HL-60/S4 (cell line): ENCODE data around the gene LMO4.

Source experiments
- in situ Hi-C: fragments of 300-500 bp; cut with MboI; formaldehyde crosslinking; loops from 2 replicates; pipeline ENCODE4 v1.14.3; 2022; ENCODE audit warnings: low sequenced_read_pairs

LMO4 gene, protein sequence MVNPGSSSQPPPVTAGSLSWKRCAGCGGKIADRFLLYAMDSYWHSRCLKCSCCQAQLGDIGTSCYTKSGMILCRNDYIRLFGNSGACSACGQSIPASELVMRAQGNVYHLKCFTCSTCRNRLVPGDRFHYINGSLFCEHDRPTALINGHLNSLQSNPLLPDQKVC

DNA sequence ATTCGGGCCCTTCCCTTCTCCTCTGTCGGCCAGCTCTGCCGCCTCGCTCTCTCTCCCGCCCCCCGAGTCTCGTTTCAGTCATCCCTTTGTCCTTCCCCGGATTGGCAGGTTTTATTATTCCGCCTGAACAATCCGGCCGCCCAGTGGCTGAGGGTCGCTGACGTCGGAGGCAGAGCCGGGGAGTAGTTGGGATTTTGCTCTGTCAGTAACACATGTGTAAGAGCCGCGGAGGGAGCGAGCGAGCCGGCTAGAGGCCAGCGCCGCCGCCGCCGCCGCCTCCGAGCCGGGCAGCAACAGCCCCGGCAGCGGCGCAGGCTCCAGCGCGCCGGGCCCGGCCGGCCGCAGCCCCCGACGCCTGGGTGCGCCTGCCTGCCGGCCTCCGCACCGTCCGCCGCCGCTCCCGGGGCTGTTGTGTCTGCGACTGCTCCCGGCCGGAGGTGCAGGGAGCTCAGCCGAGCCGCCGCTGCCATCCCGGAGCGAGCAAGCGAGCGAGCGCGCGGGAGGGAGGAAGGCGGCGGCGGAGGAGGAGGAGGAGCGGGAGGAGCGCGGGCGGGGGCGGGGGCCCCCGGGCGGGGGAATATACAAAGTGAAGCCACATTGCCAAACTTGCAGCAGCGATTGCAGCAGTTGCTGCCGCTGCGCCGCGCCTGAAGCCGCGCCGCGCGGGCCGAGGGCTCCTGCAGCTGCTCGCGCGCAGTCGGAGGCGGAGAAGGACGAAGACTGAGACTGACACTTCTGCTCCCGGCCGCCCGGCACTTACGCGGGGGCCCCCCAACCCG lies at the start of gene LMO4:
TSS of gene LMO4 (plus strand) at position 609 of the 779 bp plus-strand sequence. CDS start 3,136 bp downstream, outside the sequence.
- in situ Hi-C loops, result no loop called here

DNA sequence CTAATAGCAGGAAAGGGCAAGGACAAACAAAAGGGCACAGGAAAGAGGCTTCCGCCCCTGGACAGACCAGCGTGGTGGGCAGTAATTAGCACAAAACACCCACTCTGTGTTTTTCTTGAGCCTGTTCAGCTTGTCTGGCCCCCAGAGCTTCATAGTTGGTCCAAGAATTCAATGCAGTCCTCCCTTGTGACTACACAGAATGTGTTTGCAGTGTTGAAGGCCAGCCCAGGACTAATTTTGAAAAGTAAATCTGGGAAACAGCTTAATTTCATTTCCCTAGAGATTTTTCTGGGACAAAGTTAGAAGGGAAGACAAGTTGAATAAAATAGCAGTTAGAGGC lies 49.2 kb upstream of the LMO4 start:
- in situ Hi-C loops, result loop anchor here (25.0 kb wide), 1 partner anchor 683 kb away; no protein-coding TSS in a partner anchor

DNA sequence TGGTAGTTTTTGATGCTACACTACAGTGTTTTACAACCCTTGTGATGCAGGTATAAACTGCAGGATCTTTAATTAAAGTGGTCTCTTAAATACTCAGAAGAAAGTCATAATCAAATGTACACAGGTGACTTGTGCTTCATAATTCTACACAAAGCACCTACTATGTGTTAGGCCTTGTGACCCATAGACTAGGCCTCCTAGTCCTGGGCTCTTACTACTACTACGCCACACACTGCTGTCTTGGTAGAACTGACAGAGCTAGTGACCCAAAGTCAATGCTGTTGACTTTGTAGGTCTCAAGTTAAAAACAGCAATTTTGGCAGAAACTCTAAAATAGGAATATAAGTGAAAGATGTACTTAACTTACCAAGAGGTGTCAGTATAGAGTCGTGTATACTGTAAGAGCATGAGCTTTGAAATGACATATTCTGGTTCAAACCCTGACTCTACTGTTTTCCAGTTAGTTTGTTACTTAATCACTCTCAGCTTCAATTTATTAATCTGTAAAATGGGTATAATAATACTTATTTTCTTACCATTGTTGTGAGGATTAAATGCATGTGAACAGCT lies 48.6 kb upstream of the LMO4 start:
- in situ Hi-C loops, result loop anchor here (25.0 kb wide), 1 partner anchor 682 kb away; no protein-coding TSS in a partner anchor

DNA sequence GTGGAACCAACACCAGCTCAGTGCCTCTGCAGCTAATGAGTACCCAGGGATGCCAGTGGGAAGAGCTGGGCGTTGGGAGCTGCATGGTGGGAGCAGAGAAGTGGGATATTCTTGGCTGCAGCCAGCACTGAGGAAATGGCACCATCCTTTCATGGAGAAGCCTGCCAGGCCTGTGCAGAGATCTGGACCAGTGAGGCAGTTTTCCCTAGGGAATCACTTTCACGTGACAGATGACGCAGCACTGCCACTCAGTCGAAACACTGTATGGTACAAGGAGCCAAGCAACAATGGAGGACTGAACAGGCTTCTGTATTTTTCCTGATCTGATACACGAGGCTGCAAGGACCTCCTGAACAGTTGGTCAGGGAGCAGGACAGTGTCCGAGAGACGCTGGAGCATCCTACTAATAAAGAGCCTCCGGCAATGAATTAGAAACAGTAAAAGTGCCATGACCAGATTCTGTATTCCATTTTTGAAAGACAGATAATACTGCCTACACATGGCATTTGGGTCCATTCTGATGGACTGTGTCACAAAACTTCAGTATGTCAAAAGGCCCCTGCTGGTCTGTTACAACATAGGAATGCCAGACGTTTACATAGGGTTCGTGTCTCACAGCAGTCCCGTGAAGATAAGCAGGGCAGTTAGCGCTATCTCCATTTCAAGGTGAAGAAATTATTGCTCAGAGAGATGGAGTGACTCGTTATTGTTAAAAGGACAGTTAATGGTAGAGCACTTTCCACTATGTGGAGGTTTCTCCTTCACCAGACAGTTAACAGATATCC lies 44.0 kb upstream of the LMO4 start:
- in situ Hi-C loops, result loop anchor here (25.0 kb wide), 1 partner anchor 678 kb away; no protein-coding TSS in a partner anchor

DNA sequence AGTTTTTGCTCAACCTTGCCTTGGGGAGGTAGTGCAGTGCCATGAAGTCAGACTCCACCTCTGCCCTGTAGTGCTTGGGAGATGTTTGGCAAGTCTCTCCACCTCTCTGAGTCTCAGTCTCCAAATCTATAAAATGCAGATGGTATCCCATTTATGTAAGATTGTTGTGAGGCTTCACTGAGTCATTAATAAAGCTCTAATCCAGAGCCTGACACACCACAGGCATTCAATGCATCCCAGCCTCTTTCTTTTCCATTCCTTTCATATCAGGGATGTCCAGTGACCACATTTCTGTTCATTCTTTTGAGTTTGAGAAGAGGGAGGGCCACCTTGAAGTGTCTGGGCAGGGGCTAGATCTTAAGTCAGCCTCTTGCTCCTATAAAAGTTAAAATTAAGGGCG lies 37.6 kb upstream of the LMO4 start:
- in situ Hi-C loops, result loop anchor here (25.0 kb wide), 1 partner anchor 671 kb away; no protein-coding TSS in a partner anchor

DNA sequence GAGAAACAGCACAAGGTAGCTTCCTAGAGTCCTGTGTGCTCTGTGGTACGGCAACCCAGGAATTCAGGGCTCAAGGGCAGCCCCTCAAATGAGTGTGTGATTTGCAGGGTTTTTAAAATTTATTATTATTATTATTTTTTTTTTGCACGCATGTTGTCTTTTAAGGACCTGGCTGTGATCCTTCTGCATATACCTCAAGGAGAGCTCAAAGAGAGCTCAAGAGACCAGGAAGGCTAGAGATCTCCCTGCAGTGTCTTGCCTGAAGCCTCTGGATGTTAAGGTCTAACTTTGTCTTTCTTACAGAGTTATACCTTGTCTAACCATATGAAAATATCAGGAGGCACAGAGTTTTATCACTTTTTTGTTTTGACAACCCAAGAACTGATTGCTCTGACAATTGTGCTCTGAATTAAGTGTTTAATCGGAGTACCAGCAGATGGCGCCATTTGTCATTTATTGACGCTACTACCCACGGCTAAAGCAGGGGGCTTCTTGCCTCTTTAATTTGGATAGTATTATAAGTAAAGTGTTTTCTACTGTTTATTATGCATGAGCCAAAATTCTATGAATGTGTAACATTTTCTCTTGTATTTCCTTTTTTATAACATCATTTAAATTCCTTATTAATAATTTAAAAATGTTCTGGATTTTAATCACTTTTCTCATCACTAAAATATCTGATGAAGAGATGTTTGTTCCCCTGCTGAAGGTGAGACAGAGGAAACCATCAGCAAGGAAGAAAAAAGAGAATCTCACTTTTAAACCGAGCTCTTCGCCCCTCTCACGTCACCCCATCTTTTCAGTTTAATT lies 35.8 kb upstream of the LMO4 start:
- in situ Hi-C loops, result loop anchor here (25.0 kb wide), 1 partner anchor 669 kb away; no protein-coding TSS in a partner anchor

DNA sequence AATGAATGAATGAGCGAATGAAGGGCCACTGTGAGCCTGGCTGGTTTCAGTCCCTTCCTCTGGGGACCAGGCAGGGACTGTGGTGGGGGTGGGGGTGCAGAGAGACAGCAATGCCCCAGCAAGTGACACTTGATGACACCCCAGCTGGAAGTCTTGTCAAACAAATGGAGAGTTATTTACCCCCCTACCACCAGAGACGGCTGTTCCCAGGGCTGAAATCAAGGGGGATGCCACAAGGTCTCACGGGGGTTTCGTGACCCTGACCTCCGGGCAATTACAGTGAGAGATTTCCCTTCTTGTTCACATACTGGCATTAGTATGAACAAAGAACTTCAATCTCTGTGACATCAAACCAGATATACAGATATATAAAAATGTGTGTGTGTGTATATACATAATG lies 34.0 kb upstream of the LMO4 start:
- in situ Hi-C loops, result loop anchor here (25.0 kb wide), 1 partner anchor 668 kb away; no protein-coding TSS in a partner anchor

DNA sequence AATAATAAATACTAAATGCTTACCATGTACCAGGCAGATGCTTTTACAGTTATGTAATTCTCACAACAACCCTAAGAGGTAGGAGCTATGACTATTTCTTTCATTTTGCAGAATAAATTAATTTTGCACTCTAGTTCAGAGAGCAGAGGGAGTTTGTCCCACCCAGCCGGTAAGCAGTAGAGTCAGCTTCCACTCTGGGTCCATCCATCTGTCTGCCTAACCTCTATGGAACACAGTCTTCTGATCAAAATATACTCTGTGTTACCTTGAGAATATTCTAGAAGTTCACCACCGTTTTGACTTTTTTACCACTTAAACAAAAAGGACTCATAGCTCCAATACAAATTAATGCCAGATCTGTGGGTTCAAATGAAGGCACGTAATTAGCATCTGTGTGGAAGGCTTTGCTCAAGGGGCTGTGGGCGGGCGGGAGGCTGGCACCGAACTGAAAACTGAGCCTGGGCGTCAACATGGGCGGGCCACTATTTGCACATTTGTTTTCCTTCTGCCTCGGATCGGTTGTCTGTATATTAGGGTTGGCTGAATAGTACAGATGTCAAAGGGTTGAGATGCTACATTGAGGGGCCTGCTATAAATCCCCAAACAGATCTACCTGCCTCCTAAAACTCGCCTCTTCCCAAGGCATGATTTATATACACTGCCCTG lies 33.1 kb upstream of the LMO4 start:
- in situ Hi-C loops, result loop anchor here (25.0 kb wide), 1 partner anchor 667 kb away; no protein-coding TSS in a partner anchor

DNA sequence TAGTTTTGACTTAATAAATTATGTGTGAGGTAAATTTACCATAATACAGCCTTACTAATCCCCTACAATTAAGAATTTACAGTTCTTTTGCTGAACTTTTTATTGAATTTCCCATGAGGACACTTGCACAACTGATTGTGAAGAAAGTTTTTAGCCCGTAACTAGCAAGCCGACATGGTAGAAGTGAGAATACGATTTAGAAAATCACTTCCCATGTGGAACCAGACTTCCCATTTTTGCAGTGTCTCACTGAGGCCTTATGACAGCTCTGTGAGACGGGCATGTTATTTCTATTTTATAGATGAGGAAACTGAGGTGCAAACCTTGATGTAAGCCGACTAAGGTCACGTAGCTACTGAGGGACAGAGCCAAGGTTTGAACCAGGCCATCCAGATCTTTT lies 32.5 kb upstream of the LMO4 start:
- in situ Hi-C loops, result loop anchor here (25.0 kb wide), 1 partner anchor 666 kb away; no protein-coding TSS in a partner anchor

DNA sequence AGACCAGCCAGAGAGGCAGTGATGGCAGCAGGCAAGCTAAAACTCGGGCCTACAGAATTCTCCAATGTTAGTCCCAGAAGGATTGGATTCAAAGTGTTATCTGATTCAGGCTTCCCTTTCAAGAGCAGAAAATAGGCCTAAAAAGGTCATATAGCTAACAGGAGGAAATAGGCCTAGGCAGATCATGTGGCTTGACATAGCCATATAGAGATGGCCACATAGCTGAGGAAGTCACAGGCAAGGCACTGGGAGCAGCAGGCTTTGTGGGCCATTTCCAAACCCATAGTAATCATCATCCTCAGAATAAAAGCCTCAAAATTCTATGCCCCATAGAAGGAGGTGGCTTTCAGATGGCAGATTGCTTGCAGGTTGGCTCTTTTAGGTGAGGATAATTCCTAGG lies 29.0 kb upstream of the LMO4 start:
- in situ Hi-C loops, result loop anchor here (25.0 kb wide), 1 partner anchor 663 kb away; no protein-coding TSS in a partner anchor

DNA sequence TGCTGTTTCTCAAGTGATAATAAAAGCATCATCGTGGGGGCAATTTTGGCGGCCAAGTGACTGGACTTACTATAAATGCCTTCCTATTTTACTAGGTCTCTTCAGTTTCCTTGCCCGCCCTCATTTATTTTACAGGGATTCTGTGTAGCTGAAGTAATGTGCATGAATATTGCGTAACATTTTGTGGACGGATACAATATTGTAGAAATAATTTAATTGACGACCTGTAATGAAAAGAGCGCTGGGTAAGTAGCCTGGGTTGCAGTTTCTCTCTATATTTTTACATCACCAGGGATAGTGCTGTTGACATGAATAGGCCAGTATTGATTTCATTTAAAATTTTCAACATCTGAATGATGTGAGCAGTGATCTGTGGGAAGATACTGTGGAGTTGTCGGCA lies 28.1 kb upstream of the LMO4 start:
- in situ Hi-C loops, result no loop called here

DNA sequence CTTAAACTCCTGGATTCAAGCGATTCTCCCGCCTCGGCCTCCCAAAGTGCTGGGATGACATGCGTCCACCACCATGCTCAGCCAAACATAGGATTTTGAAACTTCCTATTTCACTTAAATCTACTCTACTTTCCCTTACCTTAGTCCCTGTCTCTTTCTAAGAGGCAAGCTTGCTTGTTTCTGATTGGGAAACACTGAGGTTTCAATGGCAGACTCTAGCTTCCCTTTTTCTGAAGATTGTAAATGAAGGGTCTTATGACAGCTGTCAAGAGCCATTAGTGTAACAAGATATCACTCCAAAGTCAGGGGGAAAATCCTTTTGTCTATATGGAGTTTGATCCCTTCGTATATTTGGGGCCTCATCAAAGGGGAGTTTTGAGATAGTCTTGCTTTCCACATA lies 23.5 kb upstream of the LMO4 start:
- in situ Hi-C loops, result no loop called here

DNA sequence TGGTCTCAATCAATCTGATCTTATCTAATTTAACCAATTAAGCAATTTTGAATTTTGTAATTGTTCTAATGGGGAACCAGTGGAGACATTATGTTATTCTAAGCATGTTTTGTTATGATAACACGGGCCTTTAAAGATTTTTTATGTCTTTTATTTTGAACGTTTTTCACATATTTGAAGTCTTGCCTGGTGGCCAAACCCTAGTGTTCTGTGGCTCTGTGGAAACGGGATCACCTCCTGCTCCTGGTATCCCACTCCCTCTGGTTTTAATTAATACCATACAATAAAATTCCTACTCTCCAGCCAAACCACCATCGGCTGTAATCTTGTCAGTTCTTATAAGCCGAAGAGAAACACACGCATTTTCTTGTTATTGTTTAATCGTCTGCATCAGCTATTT lies 22.9 kb upstream of the LMO4 start:
- in situ Hi-C loops, result no loop called here

DNA sequence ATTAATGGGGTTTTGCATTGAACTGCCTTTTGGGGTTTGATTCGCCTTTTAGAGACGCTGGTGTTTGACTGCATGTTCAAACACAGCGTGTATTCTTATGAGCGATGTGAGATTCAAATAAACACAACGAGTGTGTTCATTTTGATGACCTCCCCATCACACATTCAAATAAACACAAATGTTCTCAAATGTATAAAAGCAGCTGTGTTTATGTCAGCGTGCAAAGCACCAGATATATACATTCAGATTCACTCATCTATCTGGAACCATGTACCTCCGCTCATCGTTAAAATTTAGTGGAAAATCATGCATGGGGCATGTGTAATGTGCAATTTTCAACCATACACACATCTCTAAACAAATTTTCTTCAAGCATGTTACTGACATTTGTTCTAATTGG lies 21.4 kb upstream of the LMO4 start:
- in situ Hi-C loops, result no loop called here

DNA sequence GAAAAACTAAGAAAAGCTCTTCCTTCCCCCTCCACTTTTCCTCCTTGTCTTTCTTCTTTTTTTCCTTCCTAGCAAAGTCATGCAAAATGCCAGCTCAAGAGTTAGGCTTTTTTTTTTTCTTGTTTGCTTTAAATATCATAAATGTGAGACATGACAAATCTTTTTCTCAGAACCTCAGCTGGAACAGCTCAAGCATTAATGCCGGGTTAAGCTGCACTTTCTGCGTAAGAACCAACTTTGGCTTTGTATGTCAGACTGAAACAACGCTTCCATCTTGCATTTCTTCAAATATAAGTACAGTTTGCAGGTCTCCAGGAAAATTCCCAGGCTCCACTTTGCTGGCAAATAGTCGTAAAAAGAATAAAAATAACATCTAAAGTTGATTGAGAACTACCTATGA lies 20.7 kb upstream of the LMO4 start:
- in situ Hi-C loops, result no loop called here

DNA sequence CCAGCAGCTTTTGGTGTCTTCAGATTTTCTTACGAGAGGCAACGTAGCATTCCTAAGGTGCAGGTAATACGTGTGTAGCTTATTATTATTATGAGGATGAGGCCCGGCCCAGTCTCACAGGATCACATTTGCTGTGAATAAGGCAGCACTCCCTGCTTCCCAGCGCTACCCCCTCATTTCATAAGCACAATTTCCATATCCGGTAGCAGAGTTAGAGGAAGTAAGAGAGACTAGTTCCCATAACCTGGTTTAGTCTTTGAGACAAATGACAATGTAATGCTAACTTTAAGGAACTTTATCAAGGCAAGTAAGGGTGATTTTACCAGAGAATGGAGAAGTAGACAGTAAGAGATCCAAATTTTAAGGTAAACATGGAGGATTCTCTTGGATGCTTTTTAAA lies 14.6 kb upstream of the LMO4 start:
- in situ Hi-C loops, result no loop called here

DNA sequence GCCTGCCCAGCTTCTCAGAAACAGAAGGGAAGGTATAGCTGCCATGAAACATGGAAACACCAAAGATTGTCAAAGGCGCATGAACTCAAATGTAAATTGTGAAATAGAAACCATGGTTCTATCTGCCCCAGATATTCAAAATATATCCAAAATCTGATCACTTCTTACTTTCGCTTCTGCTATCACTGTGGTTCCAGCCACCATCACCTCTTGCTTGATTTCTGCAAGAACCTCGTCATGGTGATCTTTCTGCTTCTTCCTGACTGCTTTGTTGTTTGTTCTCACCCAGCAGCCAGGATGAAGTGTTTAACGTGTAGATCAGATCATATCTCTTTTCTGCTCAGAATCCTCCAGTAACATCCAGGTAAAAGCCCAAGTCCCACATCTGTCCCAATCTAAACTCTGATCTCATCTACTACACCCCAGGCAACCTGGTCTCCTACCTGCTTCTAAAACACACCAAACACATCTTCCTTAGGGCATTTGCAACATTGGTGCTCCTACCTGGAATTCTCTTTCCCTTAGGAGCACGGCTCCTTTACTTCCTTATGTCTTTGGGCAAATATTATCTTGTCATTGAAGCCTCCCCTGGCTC lies 10.5 kb upstream of the LMO4 start:
- in situ Hi-C loops, result no loop called here

DNA sequence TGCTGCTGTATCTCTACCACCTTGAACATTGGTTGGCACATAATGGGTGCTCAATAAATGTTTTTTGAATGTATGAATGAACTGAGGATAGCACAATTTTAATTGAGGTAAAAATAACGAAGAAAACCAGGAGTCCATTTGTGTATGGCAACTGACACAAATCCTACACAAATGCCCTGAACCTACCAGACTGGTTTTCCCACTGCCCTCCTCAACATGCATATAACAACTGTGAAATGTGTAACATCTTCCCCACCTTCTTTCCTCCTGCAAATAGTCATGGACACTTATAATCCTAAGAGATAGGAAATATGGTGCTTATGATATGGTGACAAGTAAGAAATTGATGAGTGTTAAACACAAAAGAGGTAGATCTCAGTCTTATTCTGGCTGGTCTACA lies 9.9 kb upstream of the LMO4 start:
- in situ Hi-C loops, result no loop called here

DNA sequence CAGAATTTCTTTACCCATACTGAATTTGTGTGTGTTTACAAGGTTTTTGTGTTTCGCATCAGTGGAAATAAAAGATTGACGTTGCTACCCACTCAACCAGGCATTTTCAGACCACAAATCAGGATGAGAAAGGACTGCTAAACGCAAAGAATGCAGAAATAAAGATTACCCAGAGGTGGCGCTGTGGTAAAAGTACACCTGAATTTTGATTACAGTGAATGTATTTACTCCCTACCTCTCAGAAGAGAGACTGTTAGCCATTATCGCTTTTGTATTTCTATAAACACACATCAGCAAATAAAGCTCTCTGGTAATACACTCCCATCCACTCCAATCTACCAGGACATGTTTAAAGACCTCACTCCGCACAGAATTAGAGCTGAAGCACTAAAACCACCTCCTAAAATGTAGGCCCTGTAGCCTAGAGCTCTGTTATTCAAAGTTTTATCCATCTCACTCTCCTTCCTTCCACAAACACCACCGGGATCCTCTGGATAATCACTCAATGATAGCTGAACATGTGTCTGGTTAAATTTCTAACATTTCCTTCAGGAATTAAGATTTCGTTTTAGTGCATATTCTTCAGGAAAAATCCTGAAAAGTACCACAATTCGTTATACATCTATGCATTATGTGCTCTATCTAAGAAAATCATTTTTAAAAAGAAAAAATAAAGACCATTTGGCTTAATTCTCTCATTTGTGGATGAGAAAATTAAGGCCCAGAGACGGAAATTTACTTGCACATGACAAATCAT lies 2.5 kb upstream of the LMO4 start:
- in situ Hi-C loops, result no loop called here
